ENCODE results near the gene YWHAG.
A peak's percentile ranks its signal among the peaks of the same experiment; 100 is the strongest.
"Not testable (repeated sequence)": the region's sequence is repeated elsewhere in the genome, so short reads cannot be mapped to it uniquely, and the experiment has no call there.

YWHAG gene

GRCh38 chr7:76346778-76347177 lies 12.0 kb downstream of the YWHAG start:
- peaks cover 81% of the 10 kb centered on the region for H3K4me1 Mint-ChIP-seq
- peaks cover 79% of the 10 kb centered on the region for H3K36me3 Mint-ChIP-seq (ENCODE audit: low read depth)
- H3K27ac Mint-ChIP-seq, result peak overlapping the region; percentile 40
- H3K9me3 Mint-ChIP-seq, result no peaks in the 10 kb centered on the region
- no peak for ATAC-seq
- H3K27me3 Mint-ChIP-seq, result no peaks in the 10 kb centered on the region
- DNase-seq, result no peak
- H3K4me3 Mint-ChIP-seq, result no peak overlapping the region

GRCh38 chr7:76346097-76346496 lies 12.7 kb downstream of the YWHAG start:
- Mint-ChIP-seq H3K27ac (no peak overlapping the region), H3K36me3 (ENCODE audit: low read depth) (peaks cover 77% of the 10 kb centered on the region), H3K4me3 (no peak overlapping the region), H3K4me1 (peaks cover 79% of the 10 kb centered on the region), H3K9me3 (no peaks in the 10 kb centered on the region), H3K27me3 (no peaks in the 10 kb centered on the region)
- ATAC-seq (no peak), DNase-seq (no peak)

GRCh38 chr7:76343931-76344321 lies 14.9 kb downstream of the YWHAG start:
- H3K9me3 Mint-ChIP-seq, result no peaks in the 10 kb centered on the region
- peaks cover 77% of the 10 kb centered on the region for H3K4me1 Mint-ChIP-seq
- no peaks in the 10 kb centered on the region for H3K27me3 Mint-ChIP-seq
- no peak for DNase-seq
- no peak overlapping the region for H3K4me3 Mint-ChIP-seq
- no peak for ATAC-seq
- peak overlapping the region; percentile 57 for H3K27ac Mint-ChIP-seq
- H3K36me3 Mint-ChIP-seq (ENCODE audit: low read depth), result peaks cover 71% of the 10 kb centered on the region

GRCh38 chr7:76343294-76343930 lies 15.4 kb downstream of the YWHAG start:
- Mint-ChIP-seq H3K36me3 (ENCODE audit: low read depth) (peaks cover 76% of the 10 kb centered on the region), H3K9me3 (no peaks in the 10 kb centered on the region), H3K4me1 (peaks cover 76% of the 10 kb centered on the region), H3K4me3 (no peak overlapping the region), H3K27me3 (no peaks in the 10 kb centered on the region), H3K27ac (peak overlapping the region; percentile 57)
- ATAC-seq, result peak; percentile 93
- no peak for DNase-seq

- Mint-ChIP-seq H3K36me3 (ENCODE audit: low read depth) (peaks cover 74% of the 10 kb centered on the region), H3K27me3 (no peaks in the 10 kb centered on the region), H3K4me3 (no peak overlapping the region), H3K4me1 (peaks cover 73% of the 10 kb centered on the region), H3K27ac (no peak overlapping the region), H3K9me3 (no peaks in the 10 kb centered on the region)
- ATAC-seq (no peak), DNase-seq (no peak)
Measured at GRCh38 chr7:76342222-76342621, 16.6 kb downstream of the YWHAG start.

- no peaks in the 10 kb centered on the region for H3K9me3 Mint-ChIP-seq
- H3K27ac Mint-ChIP-seq, result peak overlapping the region; percentile 39
- H3K27me3 Mint-ChIP-seq, result no peaks in the 10 kb centered on the region
- no peak for ATAC-seq
- H3K4me1 Mint-ChIP-seq, result peaks cover 66% of the 10 kb centered on the region
- no peak for DNase-seq
- no peak overlapping the region for H3K4me3 Mint-ChIP-seq
- H3K36me3 Mint-ChIP-seq (ENCODE audit: low read depth), result peaks cover 67% of the 10 kb centered on the region
Measured at GRCh38 chr7:76340617-76341131, 18.1 kb downstream of the YWHAG start.

DNA sequence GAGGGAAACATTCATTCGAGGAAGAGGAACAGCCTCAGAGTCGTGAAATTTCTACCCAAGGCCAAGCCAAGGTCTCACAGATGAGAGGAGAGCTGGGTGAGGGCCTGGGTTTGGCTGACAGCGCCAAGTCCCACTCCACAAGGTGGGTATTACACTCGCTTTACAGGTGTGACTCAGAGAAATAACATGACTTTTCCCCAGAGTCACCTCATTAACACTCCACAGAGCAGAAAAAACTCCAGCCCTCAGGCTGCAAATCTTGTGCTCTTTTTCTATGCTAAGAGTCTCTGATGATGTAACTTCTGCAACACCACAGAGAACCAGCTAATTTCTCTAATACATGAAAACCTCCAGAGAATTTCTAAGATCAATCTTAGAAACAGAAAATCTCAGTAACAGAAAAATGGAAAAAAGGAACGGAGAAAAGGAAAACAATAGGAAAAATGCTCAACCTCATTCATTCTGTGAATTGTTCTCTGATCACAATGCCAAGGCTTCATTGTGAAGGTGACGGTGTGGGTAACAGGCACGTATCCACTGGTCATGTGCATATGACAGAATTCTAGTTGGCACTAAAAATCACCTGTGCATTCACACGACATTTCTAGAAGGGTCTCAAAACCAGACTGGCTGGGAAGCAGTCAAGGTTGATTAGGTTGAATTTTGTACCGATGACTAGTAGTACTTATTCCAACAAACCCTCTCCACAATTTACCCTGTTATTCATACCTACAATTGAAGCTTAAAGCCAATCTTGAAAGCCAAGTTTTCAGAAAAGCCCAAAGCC lies 20.3 kb downstream of the YWHAG start:
- Mint-ChIP-seq H3K36me3 (ENCODE audit: low read depth) (peaks cover 57% of the 10 kb centered on the region), H3K27ac (no peak overlapping the region), H3K27me3 (no peaks in the 10 kb centered on the region), H3K4me1 (peaks cover 51% of the 10 kb centered on the region), H3K9me3 (no peaks in the 10 kb centered on the region), H3K4me3 (no peak overlapping the region)
- ATAC-seq, result no peak
- no peak for DNase-seq

DNA sequence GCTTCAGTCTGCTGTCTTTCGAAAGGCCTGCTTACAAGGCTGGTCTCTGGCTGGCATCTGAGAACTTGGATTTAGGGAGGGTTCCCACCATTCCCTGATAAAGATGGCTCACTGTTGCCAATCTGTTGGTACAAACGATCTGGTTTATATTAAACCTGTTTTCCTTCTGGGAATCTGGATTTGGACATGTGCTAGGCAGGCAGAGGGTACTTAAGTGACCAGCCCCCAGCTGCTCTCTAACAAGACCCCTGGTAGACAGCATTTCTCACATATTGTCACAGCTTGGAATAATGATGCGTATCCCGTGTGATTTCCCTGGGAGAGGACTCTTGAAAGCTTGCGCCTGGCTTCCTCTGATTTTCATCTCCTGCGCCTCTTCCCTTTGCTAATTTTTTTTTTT lies 21.6 kb downstream of the YWHAG start:
- Mint-ChIP-seq H3K27ac (no peak overlapping the region), H3K36me3 (ENCODE audit: low read depth) (peaks cover 52% of the 10 kb centered on the region), H3K4me3 (no peak overlapping the region), H3K4me1 (peaks cover 42% of the 10 kb centered on the region), H3K9me3 (no peaks in the 10 kb centered on the region), H3K27me3 (no peaks in the 10 kb centered on the region)
- ATAC-seq (no peak), DNase-seq (no peak)

DNA sequence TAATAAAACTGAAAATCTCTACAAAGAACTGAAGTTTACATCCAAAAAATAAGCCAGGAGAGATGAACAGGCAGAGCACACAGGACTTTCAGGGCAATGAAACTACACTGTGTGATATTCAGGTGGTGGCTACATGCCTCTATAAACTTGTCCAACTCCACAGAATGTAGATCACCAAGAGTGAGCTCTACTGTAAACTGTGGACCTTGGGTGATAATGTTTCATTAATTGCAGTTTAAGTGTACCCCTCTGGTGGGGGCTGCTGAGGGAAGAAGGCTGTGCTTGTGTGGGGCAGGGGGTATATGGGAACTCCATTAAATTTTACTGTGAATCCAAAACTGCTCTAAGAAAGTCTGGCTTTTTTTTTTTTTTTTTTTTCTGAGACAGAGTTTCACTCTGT lies 22.7 kb downstream of the YWHAG start:
- peaks cover 47% of the 10 kb centered on the region for H3K36me3 Mint-ChIP-seq (ENCODE audit: low read depth)
- H3K27ac Mint-ChIP-seq, result no peak overlapping the region
- ATAC-seq (no peak), DNase-seq (no peak)
- no peak overlapping the region for H3K4me3 Mint-ChIP-seq
- no peaks in the 10 kb centered on the region for H3K9me3 Mint-ChIP-seq
- peaks cover 37% of the 10 kb centered on the region for H3K4me1 Mint-ChIP-seq
- H3K27me3 Mint-ChIP-seq, result no peaks in the 10 kb centered on the region

GRCh38 chr7:76335417-76335816 lies 23.4 kb downstream of the YWHAG start:
- not testable (repeated sequence) for ATAC-seq, DNase-seq, H3K4me3 Mint-ChIP-seq, H3K27me3 Mint-ChIP-seq, H3K27ac Mint-ChIP-seq, H3K9me3 Mint-ChIP-seq
- peaks cover 31% of the 10 kb centered on the region for H3K4me1 Mint-ChIP-seq
- H3K36me3 Mint-ChIP-seq (ENCODE audit: low read depth), result peaks cover 47% of the 10 kb centered on the region

- Mint-ChIP-seq H3K27ac (no peak overlapping the region), H3K36me3 (ENCODE audit: low read depth) (peaks cover 45% of the 10 kb centered on the region), H3K4me1 (peaks cover 30% of the 10 kb centered on the region), H3K9me3 (no peaks in the 10 kb centered on the region), H3K4me3 (no peak overlapping the region), H3K27me3 (no peaks in the 10 kb centered on the region)
- DNase-seq (no peak), ATAC-seq (no peak)
Measured at GRCh38 chr7:76334320-76334967, 24.3 kb downstream of the YWHAG start.

DNA sequence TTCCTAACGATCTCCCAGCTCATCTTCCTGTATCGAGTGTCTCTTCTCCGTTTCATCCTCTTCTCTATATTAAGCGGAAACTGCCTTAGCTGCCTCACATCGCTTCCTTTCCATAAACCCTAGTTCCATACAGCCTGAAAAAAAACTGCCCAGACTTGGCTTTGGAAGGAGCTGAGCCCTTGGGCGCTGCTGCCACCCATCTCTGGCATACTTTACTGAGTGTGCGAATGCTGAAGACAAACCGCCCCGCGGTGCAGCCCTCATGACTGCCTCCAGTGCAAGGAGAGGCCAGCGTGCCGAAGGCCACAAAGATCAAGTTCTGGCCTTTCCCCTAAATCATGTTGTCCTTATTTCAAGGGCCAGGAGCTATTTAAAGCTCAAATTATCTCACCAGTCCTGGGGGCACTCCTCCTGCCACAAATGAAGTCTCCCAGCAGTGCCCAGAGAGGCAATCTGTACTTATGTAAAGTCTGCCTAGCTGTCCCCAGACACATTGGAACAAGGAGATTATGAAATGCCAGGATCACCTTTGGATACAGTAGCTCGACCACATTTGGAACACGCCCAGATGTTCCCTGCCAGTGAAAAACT lies 25.2 kb downstream of the YWHAG start:
- peaks cover 51% of the 10 kb centered on the region for H3K36me3 Mint-ChIP-seq (ENCODE audit: low read depth)
- H3K4me1 Mint-ChIP-seq, result peaks cover 35% of the 10 kb centered on the region
- DNase-seq (no peak), ATAC-seq (no peak)
- H3K27ac Mint-ChIP-seq, result no peak overlapping the region
- no peaks in the 10 kb centered on the region for H3K27me3 Mint-ChIP-seq
- no peaks in the 10 kb centered on the region for H3K9me3 Mint-ChIP-seq
- no peak overlapping the region for H3K4me3 Mint-ChIP-seq

DNA sequence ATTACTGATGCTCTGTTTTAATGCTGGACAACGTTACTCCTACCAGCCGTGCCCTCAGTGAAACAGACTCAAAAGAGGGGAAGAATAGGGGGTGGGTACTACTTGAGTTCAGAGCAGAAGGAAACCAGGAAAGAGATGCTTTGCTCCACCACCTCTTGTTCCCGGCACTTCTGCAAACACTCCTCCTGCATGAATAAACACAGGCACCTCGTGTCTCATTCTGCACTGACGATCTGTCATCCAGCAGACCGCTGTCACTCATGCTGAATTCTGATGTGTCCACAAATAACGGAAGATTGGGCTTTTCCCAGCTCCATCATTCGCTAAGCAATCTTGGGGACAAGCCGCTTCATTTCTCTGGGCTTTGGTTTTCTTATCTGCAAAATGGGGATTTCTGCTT lies 26.7 kb downstream of the YWHAG start:
- no peak overlapping the region for H3K4me3 Mint-ChIP-seq
- H3K9me3 Mint-ChIP-seq, result no peaks in the 10 kb centered on the region
- no peak overlapping the region for H3K27ac Mint-ChIP-seq
- peaks cover 48% of the 10 kb centered on the region for H3K36me3 Mint-ChIP-seq (ENCODE audit: low read depth)
- H3K4me1 Mint-ChIP-seq, result peaks cover 32% of the 10 kb centered on the region
- ATAC-seq (no peak), DNase-seq (no peak)
- H3K27me3 Mint-ChIP-seq, result no peaks in the 10 kb centered on the region

DNA sequence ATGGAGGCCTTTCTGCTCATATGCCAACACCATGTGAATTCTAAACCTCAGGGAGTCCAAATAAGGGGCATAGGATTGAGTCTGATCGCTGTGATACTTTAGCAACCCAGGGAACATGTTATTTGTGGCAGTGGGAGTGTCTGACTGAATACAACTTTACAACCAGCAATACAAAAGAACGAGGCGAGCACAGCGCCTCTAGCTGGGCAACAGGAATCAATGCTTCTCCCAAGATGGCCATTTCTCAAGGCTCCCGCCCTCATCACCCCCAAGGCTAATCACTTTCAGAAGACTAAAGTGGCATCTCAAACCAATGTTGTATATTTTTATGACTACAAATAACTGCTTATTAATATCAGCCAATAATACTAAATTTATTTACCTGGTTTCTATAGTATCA lies 28.1 kb downstream of the YWHAG start:
- no peak for ATAC-seq
- H3K36me3 Mint-ChIP-seq (ENCODE audit: low read depth), result peaks cover 55% of the 10 kb centered on the region

More for the DNA sequence above, 28.1 kb downstream of the YWHAG start:
- H3K9me3 Mint-ChIP-seq, result no peaks in the 10 kb centered on the region
- DNase-seq, result no peak
- H3K4me1 Mint-ChIP-seq, result peaks cover 27% of the 10 kb centered on the region
- H3K27ac Mint-ChIP-seq, result peak overlapping the region; percentile 59
- no peaks in the 10 kb centered on the region for H3K27me3 Mint-ChIP-seq
- no peak overlapping the region for H3K4me3 Mint-ChIP-seq

All from activated naive CD8-positive, alpha-beta T cell treated with anti-CD3 and anti-CD28 coated beads, Interleukin-2, amount 50 U/mL, for 24 hours (primary cell).